ENCODE measurements around the gene CMTM8.

GRCh38 chr3:32303399-32303747 is 64.9 kb downstream of the CMTM8 start:
- TF ChIP-seq ZC3H10 (CRISPR knock-in tag; IDR thresholded peaks at IDR 0.05) (no peak), CREB5 (CRISPR knock-in tag; IDR thresholded peaks at IDR 0.05; ENCODE audit: low read depth) (no peak), CSRNP3 (CRISPR knock-in tag; IDR thresholded peaks at IDR 0.05) (no peak), ZNF565 (CRISPR knock-in tag; conservative IDR thresholded peaks at IDR 0.05; ENCODE audit: low read depth) (no peak), ZNF70 (CRISPR knock-in tag; IDR thresholded peaks at IDR 0.05) (no peak), ARNTL (CRISPR knock-in tag; IDR thresholded peaks at IDR 0.05; ENCODE audit: borderline replicate concordance, low read depth) (no peak), TSHZ2 (CRISPR knock-in tag; IDR thresholded peaks at IDR 0.05) (no peak), ESRRG (CRISPR knock-in tag; IDR thresholded peaks at IDR 0.05) (no peak), TCF4 (CRISPR knock-in tag; IDR thresholded peaks at IDR 0.05; ENCODE audit: borderline replicate concordance) (no peak), CSDC2 (CRISPR knock-in tag; IDR thresholded peaks at IDR 0.05) (no peak), PATZ1 (CRISPR knock-in tag; IDR thresholded peaks at IDR 0.05; ENCODE audit: borderline replicate concordance) (no peak), OSR1 (CRISPR knock-in tag; IDR thresholded peaks at IDR 0.05) (no peak)

Data from SK-N-SH treated with all-trans-retinoic acid at 6 μM for 48 hours (cell line).